ENCODE measurements around the gene COMMD2.

DNA sequence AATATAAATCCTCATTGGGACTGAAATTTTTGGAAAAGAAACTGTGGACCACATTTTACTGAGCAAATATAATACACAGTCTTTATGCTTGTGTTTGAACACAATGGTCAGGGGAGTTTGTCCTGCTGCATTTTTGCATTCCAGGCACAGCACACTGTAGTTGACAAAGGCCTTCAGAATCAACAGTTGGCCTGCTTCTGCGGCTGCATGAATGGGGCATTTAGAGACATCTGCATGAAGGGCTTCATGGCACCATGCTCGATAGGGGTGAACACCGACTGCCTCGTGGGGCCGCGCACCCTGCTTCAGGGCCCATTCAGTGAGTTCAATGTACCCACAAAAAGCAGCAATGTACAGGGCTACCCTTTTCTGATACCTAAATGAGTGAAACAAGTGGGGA is 15.4 kb upstream of the COMMD2 start:
- TF ChIP-seq, protein P1, sequence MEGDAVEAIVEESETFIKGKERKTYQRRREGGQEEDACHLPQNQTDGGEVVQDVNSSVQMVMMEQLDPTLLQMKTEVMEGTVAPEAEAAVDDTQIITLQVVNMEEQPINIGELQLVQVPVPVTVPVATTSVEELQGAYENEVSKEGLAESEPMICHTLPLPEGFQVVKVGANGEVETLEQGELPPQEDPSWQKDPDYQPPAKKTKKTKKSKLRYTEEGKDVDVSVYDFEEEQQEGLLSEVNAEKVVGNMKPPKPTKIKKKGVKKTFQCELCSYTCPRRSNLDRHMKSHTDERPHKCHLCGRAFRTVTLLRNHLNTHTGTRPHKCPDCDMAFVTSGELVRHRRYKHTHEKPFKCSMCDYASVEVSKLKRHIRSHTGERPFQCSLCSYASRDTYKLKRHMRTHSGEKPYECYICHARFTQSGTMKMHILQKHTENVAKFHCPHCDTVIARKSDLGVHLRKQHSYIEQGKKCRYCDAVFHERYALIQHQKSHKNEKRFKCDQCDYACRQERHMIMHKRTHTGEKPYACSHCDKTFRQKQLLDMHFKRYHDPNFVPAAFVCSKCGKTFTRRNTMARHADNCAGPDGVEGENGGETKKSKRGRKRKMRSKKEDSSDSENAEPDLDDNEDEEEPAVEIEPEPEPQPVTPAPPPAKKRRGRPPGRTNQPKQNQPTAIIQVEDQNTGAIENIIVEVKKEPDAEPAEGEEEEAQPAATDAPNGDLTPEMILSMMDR (IDR thresholded peaks at IDR 0.05): no peak
- no peak for TF ChIP-seq POLR2A (IDR thresholded peaks at IDR 0.05)
